HG03575 (cell line): ENCODE data around the gene SMIM7.

ENCODE experiments used
- ATAC-seq: cut with Tn5 transposase; IDR thresholded peaks from one replicate; pipeline ENCODE4 v1.9.1; 2021; ENCODE audit not compliant: unreplicated experiment, insufficient number of reproducible peaks, low FRiP score; ENCODE audit errors: extremely low read depth

Gene SMIM7

DNA sequence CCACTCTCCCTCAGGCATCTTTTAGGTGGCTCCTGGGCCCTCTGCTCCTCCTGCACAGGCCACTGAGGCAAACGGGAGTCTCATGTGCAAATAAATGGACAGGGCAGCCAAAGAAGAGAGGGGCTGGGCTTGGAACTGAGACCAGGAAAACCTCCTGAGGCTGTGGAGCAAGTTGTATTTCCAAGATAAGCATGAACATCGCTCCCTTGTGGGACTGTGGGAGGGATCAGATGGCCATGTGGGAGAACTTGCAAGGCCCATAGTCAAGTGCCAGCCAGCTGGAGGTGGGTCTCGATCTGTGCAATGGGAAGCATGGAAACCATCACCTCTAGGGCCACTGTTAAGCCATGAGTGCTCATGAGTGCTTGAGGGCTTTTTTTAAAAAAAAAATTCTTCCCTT lies 56.9 kb downstream of the SMIM7 start:
- no peak for ATAC-seq

DNA sequence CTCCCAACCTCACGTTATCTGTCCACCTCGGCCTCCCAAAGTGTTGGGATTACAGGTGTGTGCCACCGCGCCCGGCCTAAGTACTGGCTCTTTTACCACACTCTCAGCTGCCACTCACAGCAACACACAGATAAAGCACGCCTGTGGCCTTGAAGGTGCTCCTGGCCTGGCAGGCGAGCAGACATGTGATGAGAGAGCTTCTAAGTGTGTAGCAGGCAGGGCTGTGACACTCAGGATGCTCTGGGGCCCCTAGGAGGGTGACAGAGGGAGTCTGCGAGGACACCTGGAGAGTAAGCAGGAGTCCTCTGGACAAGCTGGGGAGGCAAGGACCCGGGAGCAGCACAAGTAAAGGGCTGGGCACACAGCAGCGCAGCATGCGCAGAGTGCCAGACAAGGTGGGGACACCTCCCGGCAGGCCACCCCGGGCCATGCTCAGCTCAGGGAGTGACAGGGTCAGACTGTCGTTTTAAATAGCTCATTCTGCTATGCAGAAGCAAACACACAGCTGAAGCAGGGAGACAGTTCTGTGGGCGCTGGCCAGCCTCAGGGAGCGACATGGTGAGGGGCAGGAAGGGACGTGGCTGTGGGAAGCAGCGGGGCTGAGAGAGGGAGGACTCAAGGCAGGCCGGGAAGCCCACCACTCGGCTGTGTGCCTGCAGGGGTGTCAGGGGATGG lies 58.4 kb downstream of the SMIM7 start:
- ATAC-seq: no peak

DNA sequence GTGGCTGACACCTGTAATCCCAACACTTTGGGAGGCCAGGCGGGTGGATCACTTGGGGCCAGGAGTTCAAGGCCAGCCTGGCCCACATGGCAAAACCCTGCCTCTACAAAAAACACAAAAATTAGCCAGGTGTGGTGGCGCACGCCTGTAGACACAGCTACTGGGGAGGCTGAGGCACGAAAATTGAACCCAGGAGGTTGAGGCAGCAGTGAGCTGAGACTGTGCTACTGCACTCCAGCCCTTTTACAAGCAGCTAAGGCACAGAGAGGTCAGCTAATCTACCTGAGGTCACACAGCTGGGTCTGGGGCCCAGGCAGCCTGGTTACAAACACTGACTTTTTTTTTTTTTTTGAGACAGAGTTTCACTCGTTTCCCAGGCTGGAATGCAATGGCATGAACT lies 59.1 kb downstream of the SMIM7 start:
- no peak for ATAC-seq

DNA sequence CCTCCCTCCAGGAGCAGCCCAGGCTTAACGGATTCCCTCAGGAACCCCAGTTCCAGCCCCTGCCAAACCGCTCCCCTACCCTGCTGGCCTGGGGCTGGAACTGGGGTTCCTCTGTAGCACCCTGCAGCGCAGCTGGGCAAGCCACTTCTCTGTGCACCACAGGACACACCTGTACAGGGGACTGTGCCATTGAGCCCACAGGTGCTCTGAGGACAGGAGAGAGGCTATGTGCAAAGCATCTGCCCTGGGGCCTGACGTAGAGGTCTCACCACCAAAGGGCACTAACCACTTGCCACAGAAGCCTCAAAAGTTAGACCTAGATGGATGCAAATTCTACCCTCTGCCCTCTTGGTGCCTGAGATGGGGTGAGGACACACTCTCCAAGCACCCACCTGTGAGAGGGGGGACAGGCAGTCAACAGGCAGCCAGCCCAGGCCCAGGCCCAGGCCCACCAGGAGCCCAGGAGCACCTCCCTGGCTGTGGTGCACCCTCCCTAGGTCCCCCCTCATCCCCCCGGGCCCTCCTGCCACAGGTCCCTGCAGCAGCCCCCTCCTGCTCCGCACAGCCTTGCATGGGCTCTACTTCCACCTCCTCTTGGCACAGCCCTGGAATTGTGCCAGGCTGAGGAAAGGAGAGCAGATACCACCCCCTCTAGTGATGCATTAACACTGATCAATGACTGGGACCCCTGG lies 60.1 kb downstream of the SMIM7 start:
- ATAC-seq: no peak

DNA sequence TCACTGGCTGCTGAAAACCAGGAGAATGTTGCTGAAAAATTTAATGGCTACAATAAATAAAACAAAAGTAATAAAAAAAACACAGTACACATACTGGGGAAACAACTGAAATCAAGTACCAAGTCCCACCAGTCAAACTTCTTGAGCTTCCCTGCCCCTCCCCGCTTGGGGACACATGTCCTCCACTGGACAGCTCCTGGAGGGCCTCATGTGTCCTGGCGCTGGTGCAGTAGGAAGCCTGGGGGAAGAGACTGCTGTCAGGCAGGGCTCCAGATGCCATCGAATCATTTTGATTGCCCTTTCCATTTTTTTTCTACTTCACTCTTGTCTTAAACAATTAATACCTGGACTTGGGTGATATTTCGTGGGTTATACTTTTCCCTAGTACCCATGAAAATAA lies 61.1 kb downstream of the SMIM7 start:
- ATAC-seq: no peak

DNA sequence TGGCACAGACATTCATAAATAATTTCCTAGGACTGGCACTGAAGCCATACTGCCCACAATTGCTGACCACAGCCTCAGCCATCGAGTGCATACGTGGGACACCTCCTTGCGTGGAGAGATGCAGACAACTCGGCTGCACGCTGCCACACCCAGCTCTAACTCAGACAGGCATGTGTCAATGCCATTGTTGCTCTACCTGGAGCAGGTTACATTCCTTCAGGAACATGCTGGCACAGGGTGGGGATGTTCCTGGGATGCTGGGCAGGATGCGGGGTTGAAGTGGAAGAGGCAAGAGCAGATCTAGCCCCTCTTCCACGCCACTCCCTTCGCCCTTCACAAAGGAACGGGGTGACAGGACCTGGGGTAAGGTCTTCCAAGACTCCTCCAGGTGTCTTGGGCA lies 63.5 kb downstream of the SMIM7 start:
- ATAC-seq: no peak
